Dendritic cell treated with granulocyte-macrophage colony-stimulating factor and Interleukin-4, amounts not matched to agents 40 ng/mL and 50 ng/mL, for 4 days (primary cell): ENCODE data around the gene HUNK.
"Not testable (repeated sequence)": the region's sequence is repeated elsewhere in the genome, so short reads cannot be mapped to it uniquely, and the experiment has no call there.

ENCODE experiments used
- H3K27ac Mint-ChIP-seq: one replicate; pipeline ENCODE4 v1.8.0; 2022; ENCODE audit warnings: mild to moderate bottlenecking, mixed read lengths
- H3K27me3 Mint-ChIP-seq: one replicate; pipeline ENCODE4 v1.8.0; 2022; ENCODE audit warnings: mild to moderate bottlenecking, mixed read lengths
- H3K36me3 Mint-ChIP-seq: one replicate; pipeline ENCODE4 v1.8.0; 2022; ENCODE audit warnings: low read depth, mixed read lengths
- H3K4me1 Mint-ChIP-seq: one replicate; pipeline ENCODE4 v1.8.0; 2022; ENCODE audit warnings: low read depth, mixed read lengths
- H3K4me3 Mint-ChIP-seq: one replicate; pipeline ENCODE4 v1.8.0; 2022; ENCODE audit warnings: mild to moderate bottlenecking, moderate library complexity, mixed read lengths
- H3K9me3 Mint-ChIP-seq: one replicate; pipeline ENCODE4 v1.8.0; 2022; ENCODE audit warnings: mixed read lengths
- intact Hi-C: fragments of 100-400 bp; cut with micrococcal nuclease; formaldehyde crosslinking; loops from one replicate; pipeline ENCODE4 v1.15.0; 2022

The HUNK gene

GRCh38 chr21:31928656-31929055, 55.8 kb downstream of the HUNK start:
- no peaks in the 10 kb centered on the region for H3K27me3 Mint-ChIP-seq

GRCh38 chr21:31929548-31929947, 56.7 kb downstream of the HUNK start:
- Mint-ChIP-seq H3K27me3 (no peaks in the 10 kb centered on the region), H3K36me3 (no peaks in the 10 kb centered on the region), H3K9me3 (peaks cover 7% of the 10 kb centered on the region), H3K27ac (no peak overlapping the region), H3K4me3 (no peak overlapping the region), H3K4me1 (no peaks in the 10 kb centered on the region)
- intact Hi-C loops, result no loop called here

More at GRCh38 chr21:31928656-31929055, 55.8 kb downstream of the HUNK start:
- Mint-ChIP-seq H3K4me1 (no peaks in the 10 kb centered on the region), H3K4me3 (no peak overlapping the region), H3K27ac (no peak overlapping the region), H3K36me3 (no peaks in the 10 kb centered on the region), H3K9me3 (peaks cover 7% of the 10 kb centered on the region)
- intact Hi-C loops, result no loop called here

- Mint-ChIP-seq H3K27ac (no peak overlapping the region), H3K4me1 (no peaks in the 10 kb centered on the region), H3K27me3 (no peaks in the 10 kb centered on the region), H3K36me3 (no peaks in the 10 kb centered on the region), H3K4me3 (no peak overlapping the region), H3K9me3 (peaks cover 7% of the 10 kb centered on the region)
- intact Hi-C loops, result no loop called here
These were observed 57.2 kb downstream of the HUNK start for GRCh38 chr21:31930001-31930400.

GRCh38 chr21:31931644-31932469, 59.0 kb downstream of the HUNK start:
- H3K4me1 Mint-ChIP-seq, result no peaks in the 10 kb centered on the region
- H3K36me3 Mint-ChIP-seq, result no peaks in the 10 kb centered on the region
- H3K27me3 Mint-ChIP-seq, result no peaks in the 10 kb centered on the region
- H3K27ac Mint-ChIP-seq, result no peak overlapping the region
- intact Hi-C loops, result no loop called here
- H3K4me3 Mint-ChIP-seq, result no peak overlapping the region
- no peaks in the 10 kb centered on the region for H3K9me3 Mint-ChIP-seq

- Mint-ChIP-seq H3K4me3 (no peak overlapping the region), H3K27me3 (no peaks in the 10 kb centered on the region), H3K4me1 (no peaks in the 10 kb centered on the region), H3K36me3 (no peaks in the 10 kb centered on the region), H3K9me3 (no peaks in the 10 kb centered on the region), H3K27ac (no peak overlapping the region)
- intact Hi-C loops, result no loop called here
These were observed 59.6 kb downstream of the HUNK start for GRCh38 chr21:31932470-31932764.

GRCh38 chr21:31937303-31937702, 64.5 kb downstream of the HUNK start:
- no peaks in the 10 kb centered on the region for H3K36me3 Mint-ChIP-seq
- intact Hi-C loops, result no loop called here
- no peak overlapping the region for H3K4me3 Mint-ChIP-seq
- H3K4me1 Mint-ChIP-seq, result no peaks in the 10 kb centered on the region
- H3K27me3 Mint-ChIP-seq, result peaks cover 3% of the 10 kb centered on the region
- no peaks in the 10 kb centered on the region for H3K9me3 Mint-ChIP-seq
- H3K27ac Mint-ChIP-seq, result no peak overlapping the region

GRCh38 chr21:31938330-31939301, 65.8 kb downstream of the HUNK start:
- intact Hi-C loops, result no loop called here
- H3K27me3 Mint-ChIP-seq, result peaks cover 6% of the 10 kb centered on the region

GRCh38 chr21:31941694-31942093, 68.9 kb downstream of the HUNK start:
- Mint-ChIP-seq H3K4me1 (no peaks in the 10 kb centered on the region), H3K27ac (no peak overlapping the region), H3K9me3 (no peaks in the 10 kb centered on the region), H3K4me3 (no peak overlapping the region), H3K36me3 (no peaks in the 10 kb centered on the region), H3K27me3 (peaks cover 6% of the 10 kb centered on the region)
- intact Hi-C loops, result no loop called here

More at GRCh38 chr21:31938330-31939301, 65.8 kb downstream of the HUNK start:
- Mint-ChIP-seq H3K36me3 (no peaks in the 10 kb centered on the region), H3K27ac (no peak overlapping the region), H3K4me3 (no peak overlapping the region), H3K9me3 (no peaks in the 10 kb centered on the region), H3K4me1 (no peaks in the 10 kb centered on the region)

- peaks cover 8% of the 10 kb centered on the region for H3K9me3 Mint-ChIP-seq
- H3K36me3 Mint-ChIP-seq, result no peaks in the 10 kb centered on the region
- no peaks in the 10 kb centered on the region for H3K4me1 Mint-ChIP-seq
- no peak overlapping the region for H3K4me3 Mint-ChIP-seq
- H3K27ac Mint-ChIP-seq, result no peak overlapping the region
- intact Hi-C loops, result no loop called here
- peaks cover 3% of the 10 kb centered on the region for H3K27me3 Mint-ChIP-seq
These were observed 70.7 kb downstream of the HUNK start for GRCh38 chr21:31943561-31943960.

GRCh38 chr21:31945141-31945540, 72.3 kb downstream of the HUNK start:
- H3K9me3 Mint-ChIP-seq, result peaks cover 8% of the 10 kb centered on the region
- H3K27ac Mint-ChIP-seq, result no peak overlapping the region
- H3K4me3 Mint-ChIP-seq, result no peak overlapping the region
- intact Hi-C loops, result no loop called here
- H3K36me3 Mint-ChIP-seq, result no peaks in the 10 kb centered on the region
- no peaks in the 10 kb centered on the region for H3K4me1 Mint-ChIP-seq
- H3K27me3 Mint-ChIP-seq, result peaks cover 3% of the 10 kb centered on the region

- Mint-ChIP-seq H3K27me3 (peaks cover 3% of the 10 kb centered on the region), H3K9me3 (peaks cover 8% of the 10 kb centered on the region), H3K4me3 (no peak overlapping the region), H3K4me1 (no peaks in the 10 kb centered on the region), H3K27ac (no peak overlapping the region), H3K36me3 (no peaks in the 10 kb centered on the region)
- intact Hi-C loops, result no loop called here
These were observed 72.7 kb downstream of the HUNK start for GRCh38 chr21:31945546-31945945.

GRCh38 chr21:31946231-31946630, 73.4 kb downstream of the HUNK start:
- intact Hi-C loops, result no loop called here
- no peaks in the 10 kb centered on the region for H3K36me3 Mint-ChIP-seq
- H3K4me1 Mint-ChIP-seq, result no peaks in the 10 kb centered on the region
- H3K9me3 Mint-ChIP-seq, result peaks cover 8% of the 10 kb centered on the region
- peaks cover 3% of the 10 kb centered on the region for H3K27me3 Mint-ChIP-seq
- no peak overlapping the region for H3K27ac Mint-ChIP-seq
- H3K4me3 Mint-ChIP-seq, result no peak overlapping the region

- H3K4me3 Mint-ChIP-seq, H3K36me3 Mint-ChIP-seq, intact Hi-C loops, H3K27ac Mint-ChIP-seq, H3K4me1 Mint-ChIP-seq, H3K27me3 Mint-ChIP-seq, H3K9me3 Mint-ChIP-seq: not testable (repeated sequence)
These were observed 74.2 kb downstream of the HUNK start for GRCh38 chr21:31946876-31947550.

GRCh38 chr21:31948676-31949075, 75.9 kb downstream of the HUNK start:
- Mint-ChIP-seq H3K9me3 (peaks cover 8% of the 10 kb centered on the region), H3K27ac (no peak overlapping the region), H3K4me3 (no peak overlapping the region), H3K4me1 (no peaks in the 10 kb centered on the region), H3K27me3 (no peaks in the 10 kb centered on the region), H3K36me3 (no peaks in the 10 kb centered on the region)
- intact Hi-C loops, result no loop called here
